ENCODE results near the gene KMT2C.
"Not testable (repeated sequence)": the region's sequence is repeated elsewhere in the genome, so short reads cannot be mapped to it uniquely, and the experiment has no call there.

DNA sequence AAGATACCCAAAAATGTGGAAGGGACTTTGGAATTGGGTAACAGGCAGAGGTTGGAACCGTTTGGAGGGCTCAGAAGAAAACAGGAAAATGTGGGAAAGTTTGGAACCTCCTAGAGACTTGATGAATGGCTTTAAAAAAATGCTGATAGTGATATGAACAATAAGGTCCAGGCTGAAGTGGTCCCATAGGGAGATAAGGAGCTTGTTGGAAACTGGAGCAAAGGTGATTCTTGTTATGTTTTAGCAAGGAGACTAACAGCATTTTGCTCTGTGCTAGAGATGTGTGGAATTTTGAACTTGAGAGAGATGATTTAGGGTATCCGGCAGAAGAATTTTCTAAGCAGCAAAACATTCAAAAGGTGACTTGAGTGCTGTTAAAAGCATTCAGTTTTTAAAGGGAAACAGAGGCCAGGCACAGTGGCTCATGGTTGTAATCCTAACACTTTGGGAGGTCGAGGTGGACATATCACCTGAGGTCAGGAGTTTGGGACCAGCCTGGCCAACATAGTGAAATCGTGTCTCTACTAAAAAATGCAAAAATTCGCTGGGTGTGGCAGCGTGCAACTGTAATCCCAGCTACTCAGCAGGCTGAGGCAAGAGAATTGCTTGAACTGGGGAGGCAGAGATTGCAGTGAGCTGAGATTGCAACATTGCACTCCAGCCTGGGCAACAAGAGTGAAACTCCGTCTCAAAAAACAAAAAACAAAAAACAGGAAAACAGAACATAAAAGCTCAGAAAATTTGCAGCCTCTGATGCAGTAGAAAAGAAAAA, 34.6 kb upstream of the KMT2C start:
- TF ChIP-seq, protein P1, sequence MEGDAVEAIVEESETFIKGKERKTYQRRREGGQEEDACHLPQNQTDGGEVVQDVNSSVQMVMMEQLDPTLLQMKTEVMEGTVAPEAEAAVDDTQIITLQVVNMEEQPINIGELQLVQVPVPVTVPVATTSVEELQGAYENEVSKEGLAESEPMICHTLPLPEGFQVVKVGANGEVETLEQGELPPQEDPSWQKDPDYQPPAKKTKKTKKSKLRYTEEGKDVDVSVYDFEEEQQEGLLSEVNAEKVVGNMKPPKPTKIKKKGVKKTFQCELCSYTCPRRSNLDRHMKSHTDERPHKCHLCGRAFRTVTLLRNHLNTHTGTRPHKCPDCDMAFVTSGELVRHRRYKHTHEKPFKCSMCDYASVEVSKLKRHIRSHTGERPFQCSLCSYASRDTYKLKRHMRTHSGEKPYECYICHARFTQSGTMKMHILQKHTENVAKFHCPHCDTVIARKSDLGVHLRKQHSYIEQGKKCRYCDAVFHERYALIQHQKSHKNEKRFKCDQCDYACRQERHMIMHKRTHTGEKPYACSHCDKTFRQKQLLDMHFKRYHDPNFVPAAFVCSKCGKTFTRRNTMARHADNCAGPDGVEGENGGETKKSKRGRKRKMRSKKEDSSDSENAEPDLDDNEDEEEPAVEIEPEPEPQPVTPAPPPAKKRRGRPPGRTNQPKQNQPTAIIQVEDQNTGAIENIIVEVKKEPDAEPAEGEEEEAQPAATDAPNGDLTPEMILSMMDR (IDR thresholded peaks at IDR 0.05) = not testable (repeated sequence)
- not testable (repeated sequence) for TF ChIP-seq POLR2A (IDR thresholded peaks at IDR 0.05)
